Fibroblast of peridontal ligament (primary cell): ENCODE data around the gene ZNF444.

Experiments used
- DNase-seq: peaks from one replicate; pipeline ENCODE4 v3.0.0-alpha.2; 2010; ENCODE audit errors: extremely low read depth

ZNF444 gene

GRCh38 chr19:56121180-56122167, 19.6 kb upstream of the ZNF444 start, which contains the start of gene ZNF787:
Gene ZNF787 (minus strand): TSS chr19:56121295. CDS start chr19:56103217, 18,078 bp downstream.
- peak; percentile 96 for DNase-seq

- no peak for DNase-seq
Measured at GRCh38 chr19:56123266-56123891, 17.7 kb upstream of the ZNF444 start.

- no peak for DNase-seq
Measured at GRCh38 chr19:56124578-56124977, 16.5 kb upstream of the ZNF444 start.

GRCh38 chr19:56125806-56126590, 15.1 kb upstream of the ZNF444 start:
- DNase-seq = no peak

- no peak for DNase-seq
Measured at GRCh38 chr19:56126983-56127780, 13.9 kb upstream of the ZNF444 start.

- no peak for DNase-seq
Measured at GRCh38 chr19:56130006-56130405, 11.1 kb upstream of the ZNF444 start.

- no peak for DNase-seq
Measured at GRCh38 chr19:56131651-56132050, 9.4 kb upstream of the ZNF444 start.

GRCh38 chr19:56132316-56132822, 8.7 kb upstream of the ZNF444 start:
- DNase-seq = peak; percentile 95

GRCh38 chr19:56133858-56134653, 7.0 kb upstream of the ZNF444 start:
- peak; percentile 13 for DNase-seq

- no peak for DNase-seq
Measured at GRCh38 chr19:56134654-56134921, 6.5 kb upstream of the ZNF444 start.

GRCh38 chr19:56136362-56136761, 4.7 kb upstream of the ZNF444 start:
- no peak for DNase-seq

- DNase-seq = no peak
Measured at GRCh38 chr19:56137405-56137804, 3.7 kb upstream of the ZNF444 start.

- no peak for DNase-seq
Measured at GRCh38 chr19:56138069-56138468, 3.0 kb upstream of the ZNF444 start.

- peak; percentile 7 for DNase-seq
Measured at GRCh38 chr19:56139847-56140582, 1.1 kb upstream of the ZNF444 start.

- peak; percentile 24 for DNase-seq
Measured at GRCh38 chr19:56141417-56141993, 418 bp downstream of the ZNF444 start.

- DNase-seq = no peak
Measured at GRCh38 chr19:56142087-56142787, 1.1 kb downstream of the ZNF444 start.

GRCh38 chr19:56142897-56143434, 1.9 kb downstream of the ZNF444 start:
- no peak for DNase-seq

GRCh38 chr19:56144376-56144775, 3.3 kb downstream of the ZNF444 start:
- DNase-seq = peak; percentile 23
